Stimulated activated CD4-positive, alpha-beta T cell treated with anti-CD3 and anti-CD28 coated beads, Interleukin-2, amount 100 ng/mL, for 4 hours (primary cell): ENCODE data around the gene SEC24A.
A peak's percentile ranks its signal among the peaks of the same experiment; 100 is the strongest.
"Not testable (repeated sequence)": the region's sequence is repeated elsewhere in the genome, so short reads cannot be mapped to it uniquely, and the experiment has no call there.

Experiments
- DNase-seq: peaks from one replicate; pipeline ENCODE4 v3.0.0-alpha.2; 2020; ENCODE audit warnings: low read depth

SEC24A gene

DNA sequence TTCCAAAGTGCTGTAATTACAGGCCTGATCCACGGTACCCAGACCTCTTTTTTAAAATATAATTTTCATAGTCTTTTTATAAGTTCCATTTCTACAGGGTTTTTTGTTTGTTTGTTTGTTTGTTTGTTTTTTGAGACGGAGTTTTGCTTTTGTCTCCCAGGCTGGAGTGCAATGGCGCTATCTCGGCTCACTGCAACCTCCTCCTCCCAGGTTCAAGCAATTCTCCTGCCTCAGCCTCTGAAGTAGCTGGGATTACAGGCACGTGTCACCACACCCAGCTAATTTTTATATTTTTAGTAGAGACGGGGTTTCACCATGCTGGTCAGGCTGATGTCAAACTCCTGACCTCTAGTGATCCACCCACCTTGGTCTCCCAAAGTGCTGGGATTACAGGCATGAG lies 2.1 kb downstream of the SEC24A start:
- DNase-seq: not testable (repeated sequence)

DNA sequence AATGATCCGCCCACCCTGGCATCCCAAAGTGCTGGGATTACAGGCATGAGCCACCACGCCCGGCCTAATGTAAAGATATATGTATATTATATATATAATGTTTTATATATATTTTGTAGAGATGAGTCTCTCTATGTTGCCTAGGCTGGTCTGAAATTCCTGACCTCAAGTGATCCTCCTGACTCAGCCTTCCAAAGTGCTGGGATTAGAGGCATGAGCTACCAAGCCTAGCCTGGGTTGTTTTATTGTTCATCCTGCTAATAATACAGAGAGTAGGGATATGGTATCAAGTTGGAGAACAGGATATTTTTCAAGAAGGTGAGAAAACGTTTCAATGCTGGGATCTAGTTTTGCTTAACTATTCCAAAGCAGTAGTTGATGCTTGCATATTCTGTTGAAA lies 2.9 kb downstream of the SEC24A start:
- no peak for DNase-seq

DNA sequence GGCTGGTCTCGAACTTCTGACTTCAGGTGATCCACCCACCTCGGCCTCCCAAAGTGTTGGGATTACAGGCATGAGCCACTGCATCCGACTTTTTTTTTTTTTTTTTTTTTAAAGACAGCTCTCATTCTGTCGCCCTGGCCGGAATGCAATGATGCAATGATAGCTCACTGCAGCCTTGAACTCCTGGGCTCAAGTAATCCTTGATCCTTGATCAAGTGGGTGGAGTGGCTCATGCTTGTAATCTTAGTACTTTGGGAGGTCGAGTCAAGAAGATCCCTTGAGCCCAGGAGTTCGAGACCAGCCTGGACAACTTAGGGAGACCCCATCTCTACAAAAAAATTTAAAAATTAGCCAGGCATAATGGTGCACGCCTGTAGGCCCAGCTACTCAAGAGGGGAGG lies 8.1 kb downstream of the SEC24A start:
- no peak for DNase-seq

- no peak for DNase-seq
These were observed 10.9 kb downstream of the SEC24A start for GRCh38 chr5:134659456-134659855.

DNA sequence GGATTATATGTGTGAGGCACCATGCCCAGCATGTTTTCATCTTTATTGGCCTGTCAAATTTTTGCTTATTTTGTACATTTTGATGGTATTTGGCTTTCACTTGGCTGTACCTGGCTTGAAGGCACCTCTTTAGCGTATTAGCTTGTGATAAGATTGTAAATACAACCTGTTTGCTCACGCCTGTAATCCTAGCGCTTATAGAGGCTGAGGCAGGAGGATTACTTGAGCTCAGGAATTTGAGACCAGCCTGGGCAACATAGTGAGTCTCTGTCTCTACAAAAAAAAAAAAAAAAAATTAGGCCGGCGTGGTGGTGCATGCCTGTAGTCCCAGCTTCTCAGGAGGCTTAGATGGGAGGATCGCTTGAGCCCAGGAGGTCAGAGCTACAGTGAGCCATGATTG lies 11.3 kb downstream of the SEC24A start:
- no peak for DNase-seq

- no peak for DNase-seq
These were observed 14.4 kb downstream of the SEC24A start for GRCh38 chr5:134662971-134663370.

GRCh38 chr5:134664448-134664847 lies 15.9 kb downstream of the SEC24A start:
- DNase-seq: no peak

GRCh38 chr5:134673546-134673945 lies 25.0 kb downstream of the SEC24A start:
- not testable (repeated sequence) for DNase-seq

DNA sequence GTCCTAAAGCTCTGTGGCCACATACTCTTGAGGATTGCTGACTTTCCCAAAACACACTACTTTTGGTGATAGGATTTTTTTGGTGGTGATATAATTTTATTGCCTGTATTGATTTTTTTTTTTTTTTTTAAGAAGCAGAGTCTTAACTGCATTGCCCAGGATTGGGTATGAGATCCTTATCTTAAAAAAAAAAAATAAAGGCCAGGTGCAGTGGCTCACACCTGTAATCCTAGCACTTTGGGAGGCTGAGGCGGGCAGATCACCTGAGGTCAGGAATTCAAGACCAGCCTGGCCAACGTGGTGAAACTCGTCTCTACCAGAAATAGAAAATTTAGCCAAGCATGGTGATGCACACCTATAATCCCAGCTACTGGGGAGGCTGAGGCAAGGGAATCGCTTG lies 28.8 kb downstream of the SEC24A start:
- DNase-seq: not testable (repeated sequence)

- DNase-seq: not testable (repeated sequence)
These were observed 41.6 kb downstream of the SEC24A start for GRCh38 chr5:134690144-134690543.

DNA sequence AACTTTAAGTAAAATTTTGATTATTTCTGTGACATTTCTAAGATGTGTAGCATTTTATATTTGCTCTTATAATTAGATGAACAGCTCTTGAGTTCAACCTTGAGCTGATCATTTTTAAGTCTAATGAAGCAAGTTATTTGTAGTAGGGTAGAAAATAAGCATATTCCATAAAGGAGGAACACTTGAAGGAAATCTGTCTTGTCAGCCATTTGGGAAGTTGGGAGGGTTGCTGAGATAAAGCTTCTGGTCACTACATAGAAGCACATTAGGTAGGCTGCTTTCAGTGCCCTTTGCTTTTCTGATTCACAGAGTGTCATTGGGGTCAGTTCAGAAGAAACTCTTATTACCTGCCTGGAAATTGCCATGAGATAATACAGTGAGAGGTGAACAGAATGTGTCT lies 44.1 kb downstream of the SEC24A start:
- DNase-seq: no peak

- DNase-seq: no peak
These were observed 59.7 kb downstream of the SEC24A start for GRCh38 chr5:134708301-134708700.

DNA sequence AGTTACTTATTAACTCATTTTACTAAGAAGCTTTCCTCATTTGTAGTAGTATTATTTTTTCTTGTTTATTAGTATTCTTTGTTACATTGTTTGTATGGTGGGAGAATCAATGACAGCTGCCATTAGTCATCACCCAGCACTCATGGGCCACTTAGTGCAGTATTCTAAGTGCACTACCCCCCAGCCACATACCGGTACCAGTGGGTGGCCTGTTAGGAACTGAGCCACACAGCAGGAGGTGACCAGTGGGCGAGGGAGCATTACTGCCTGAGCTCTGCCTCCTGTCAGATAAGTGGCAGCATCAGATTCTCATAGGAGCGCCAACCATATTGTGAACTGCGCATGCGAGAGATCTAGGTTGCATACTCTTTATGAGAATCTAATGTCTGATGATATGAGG lies 65.5 kb downstream of the SEC24A start:
- DNase-seq: no peak

DNA sequence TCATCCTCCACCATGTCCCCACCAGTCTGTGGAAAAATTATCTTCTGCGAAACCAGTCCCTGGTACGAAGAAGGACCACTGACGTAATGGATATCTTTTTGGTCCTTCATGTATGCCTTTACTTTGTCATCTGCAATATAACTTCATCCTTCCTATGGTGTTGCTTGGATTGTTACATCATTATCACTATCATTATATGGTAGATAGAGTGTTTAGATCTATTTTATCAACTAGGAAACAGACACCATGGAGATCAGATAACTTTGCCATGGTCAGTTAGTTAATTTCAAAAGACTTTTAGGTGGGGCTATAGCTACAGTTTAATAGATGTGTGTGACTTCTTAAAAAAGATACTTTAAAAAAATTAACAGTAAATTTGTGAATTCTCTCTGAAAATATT lies 66.0 kb downstream of the SEC24A start:
- no peak for DNase-seq

- not testable (repeated sequence) for DNase-seq
These were observed 66.9 kb downstream of the SEC24A start for GRCh38 chr5:134715466-134715865.

- DNase-seq: no peak
These were observed 76.3 kb downstream of the SEC24A start for GRCh38 chr5:134724872-134725271.

- DNase-seq: no peak
These were observed 84.2 kb downstream of the SEC24A start for GRCh38 chr5:134732819-134733218.

DNA sequence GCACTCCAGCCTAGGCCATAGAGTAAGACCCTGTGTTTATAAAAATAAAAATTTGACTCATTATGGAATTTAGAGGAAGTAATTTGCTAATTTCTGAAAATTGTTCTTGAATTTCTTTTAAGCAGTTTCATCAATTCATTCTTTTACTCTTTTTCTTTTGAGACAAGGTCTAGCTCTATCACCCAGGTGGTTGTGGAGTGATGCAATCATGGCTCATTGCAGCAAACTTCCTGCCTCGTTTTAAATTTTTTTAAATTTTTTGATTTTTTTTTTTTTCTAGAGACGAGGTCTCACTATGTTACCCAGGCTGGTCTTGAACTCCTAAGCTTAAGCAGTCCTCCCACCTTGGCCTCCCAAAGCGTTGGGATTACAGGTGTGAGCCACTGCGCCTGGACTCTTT lies 86.7 kb downstream of the SEC24A start:
- DNase-seq: no peak

DNA sequence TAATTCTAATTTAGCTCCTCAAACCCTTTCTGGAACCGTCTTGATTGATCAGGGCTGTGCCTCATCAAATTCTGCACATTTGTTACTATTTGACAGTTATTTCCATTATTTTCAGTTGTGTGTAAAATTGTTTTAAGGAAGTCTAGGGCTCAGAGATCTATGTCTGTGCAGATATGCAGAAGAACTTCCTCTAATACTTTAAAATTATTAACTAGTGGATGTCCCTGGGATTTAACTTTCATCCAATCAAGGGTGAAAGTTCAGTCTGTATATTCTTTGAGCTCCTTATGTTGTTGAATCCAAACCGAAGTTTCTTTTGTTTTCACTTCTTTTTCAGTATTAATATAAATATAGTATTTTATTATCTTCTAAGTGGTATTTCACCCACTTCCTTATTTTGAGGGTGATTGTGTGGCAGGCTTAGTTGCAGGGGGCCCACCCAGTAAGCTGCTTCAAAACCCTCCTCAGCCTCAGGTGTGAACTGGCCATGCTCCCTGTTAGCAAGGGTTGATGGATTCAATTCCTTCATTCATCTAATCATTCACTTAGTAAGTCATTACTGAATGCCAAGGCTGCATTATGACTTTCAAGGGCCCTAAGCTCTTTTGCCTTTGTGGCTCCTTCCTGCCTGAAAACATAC lies 87.7 kb downstream of the SEC24A start:
- no peak for DNase-seq

GRCh38 chr5:134738133-134738962 lies 89.8 kb downstream of the SEC24A start, which contains the start of gene CAMLG:
TSS of gene CAMLG (plus strand) at chr5:134738548. CDS start at chr5:134738621, 73 bp downstream.
- peak; percentile 96 for DNase-seq

DNA sequence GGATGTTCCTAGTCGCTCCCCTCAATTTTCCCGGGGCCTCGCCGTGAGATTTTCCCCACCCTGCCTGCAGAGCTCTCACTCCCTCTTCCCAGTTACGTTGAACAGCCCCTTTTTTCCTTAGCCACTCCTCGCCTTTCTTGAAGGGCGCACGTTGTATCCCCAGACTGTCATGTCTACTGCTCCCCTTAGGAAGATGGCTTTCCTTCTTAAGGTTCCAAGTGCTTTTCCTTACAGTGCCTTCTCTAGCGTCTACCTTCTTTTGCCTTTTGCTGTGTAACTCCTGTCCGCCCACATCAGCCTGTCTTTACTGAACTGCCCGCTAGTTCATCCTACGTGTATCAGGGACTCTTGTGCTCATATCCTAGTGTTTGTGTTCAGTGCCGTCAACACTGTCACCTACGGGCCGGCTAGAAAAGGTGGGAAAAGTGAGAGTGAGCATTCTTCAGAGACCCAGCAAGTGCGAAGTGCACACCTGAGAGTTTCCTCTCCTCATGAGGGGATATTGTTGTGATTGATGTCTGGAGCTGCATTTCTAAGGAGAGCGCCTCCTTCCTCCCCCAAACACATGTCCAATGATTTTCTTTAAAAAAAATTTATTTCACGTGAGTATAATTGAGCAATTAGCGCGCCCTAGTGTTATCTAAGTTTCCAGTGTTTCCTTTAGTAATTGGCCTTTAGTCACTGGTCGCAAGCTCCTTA lies 90.5 kb downstream of the SEC24A start:
- no peak for DNase-seq

DNA sequence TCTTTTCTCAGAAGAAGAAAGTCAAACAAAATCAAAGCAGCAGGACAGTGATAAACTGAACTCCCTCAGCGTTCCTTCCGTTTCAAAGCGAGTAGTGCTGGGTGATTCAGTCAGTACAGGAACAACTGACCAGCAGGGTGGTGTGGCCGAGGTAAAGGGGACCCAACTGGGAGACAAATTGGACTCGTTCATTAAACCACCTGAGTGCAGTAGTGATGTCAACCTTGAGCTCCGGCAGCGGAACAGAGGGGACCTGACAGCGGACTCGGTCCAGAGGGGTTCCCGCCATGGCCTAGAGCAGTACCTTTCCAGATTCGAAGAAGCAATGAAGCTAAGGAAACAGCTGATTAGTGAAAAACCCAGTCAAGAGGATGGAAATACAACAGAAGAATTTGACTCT lies 92.5 kb downstream of the SEC24A start:
- DNase-seq: no peak

DNA sequence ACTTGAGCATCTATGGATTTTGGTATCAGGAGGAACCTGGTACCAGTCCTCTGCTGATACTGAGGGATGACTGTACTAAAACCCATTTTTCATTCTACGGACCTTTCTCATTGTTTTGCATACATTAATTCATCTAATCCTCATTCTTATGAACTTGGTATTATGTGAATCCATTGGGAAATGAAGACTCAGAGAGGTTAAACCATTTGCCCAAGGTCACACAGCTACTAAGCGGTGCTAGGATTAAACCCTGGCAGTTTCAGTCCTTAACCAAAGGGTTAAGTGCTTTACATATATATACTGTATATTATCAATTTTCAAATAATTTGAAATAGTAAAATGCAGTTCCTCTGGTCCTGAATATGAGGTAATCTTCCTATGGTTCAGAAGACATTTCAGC lies 93.5 kb downstream of the SEC24A start:
- DNase-seq: no peak
